Skin epidermis (tissue), 12 donors: Measurements from ENCODE around the gene ALDH9A1.
"Not testable (repeated sequence)": the region's sequence is repeated elsewhere in the genome, so short reads cannot be mapped to it uniquely, and the experiment has no call there.

Experiments used
- H3K27ac ChIP-seq, 21 experiments: fragments of 200-600 bp; sonication (generic) in 11 of 21; one replicate each; pipeline ENCODE4 v1.5.0; 2020; ENCODE audit warnings: mild to moderate bottlenecking in 3 of 21, inconsistent platforms in 2 of 21, moderate library complexity in 2 of 21
- H3K4me3 ChIP-seq, 7 experiments: fragments of 200-600 bp; sonication (generic) in 2 of 7; one replicate each; pipeline ENCODE4 v1.5.0; 2020; ENCODE audit warnings: inconsistent platforms in 2 of 7, mild to moderate bottlenecking in 2 of 7, moderate library complexity in 1 of 7

Gene ALDH9A1

DNA sequence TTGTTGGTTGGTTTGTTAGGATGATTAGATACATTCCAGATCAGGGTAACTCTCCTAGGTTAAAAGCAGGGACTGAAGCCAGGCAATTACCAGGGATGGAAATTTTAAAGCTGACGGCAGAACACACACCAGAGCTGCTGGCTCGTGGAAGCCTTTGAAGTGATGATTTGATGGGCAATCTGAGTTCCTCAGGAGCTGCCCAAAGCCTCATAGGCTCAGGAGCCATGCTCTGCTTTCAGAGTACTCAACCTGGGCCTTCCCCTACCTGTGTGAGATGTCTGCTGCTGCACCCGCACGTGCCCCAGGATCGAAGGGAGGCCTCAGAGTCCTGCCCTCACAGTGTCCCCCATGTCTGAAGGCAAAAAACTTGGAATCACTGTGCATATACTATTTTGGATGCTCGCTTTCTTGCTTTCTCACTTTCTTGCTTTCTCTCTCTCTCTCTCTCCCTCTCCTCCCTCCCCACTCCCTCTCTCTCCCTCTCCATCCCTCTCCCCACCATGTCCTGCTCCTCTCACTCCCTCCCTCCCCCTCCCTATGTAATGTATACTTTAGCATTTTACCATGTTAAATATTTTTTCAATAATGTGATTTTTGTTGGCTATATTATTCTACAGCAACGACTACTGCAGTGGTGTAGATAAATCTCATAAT, 49.3 kb downstream of the ALDH9A1 start:
- Histone ChIP-seq H3K27ac (no peak overlapping the region), H3K4me3 (no peak overlapping the region)

DNA sequence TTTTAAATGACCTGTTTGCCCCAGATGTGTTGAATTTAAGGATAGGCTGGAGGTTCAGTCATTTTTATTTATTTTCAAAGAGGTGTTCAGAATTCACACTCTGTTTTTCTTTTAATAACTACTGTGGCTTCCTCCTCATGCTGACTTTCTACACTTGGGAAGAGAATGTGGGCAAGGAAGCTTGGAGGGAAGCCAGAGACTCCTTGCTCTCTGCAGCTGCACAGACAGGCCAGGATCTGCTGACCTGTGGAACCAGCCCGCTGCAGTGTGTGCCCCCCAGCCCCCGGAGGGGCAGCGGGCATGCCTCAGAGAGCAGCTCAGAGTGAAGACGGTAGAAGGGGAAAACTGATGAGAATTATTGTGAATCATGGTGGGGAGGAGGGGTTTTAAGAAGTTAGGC, 50.4 kb downstream of the ALDH9A1 start:
- H3K27ac ChIP-seq: no peak overlapping the region
- no peak overlapping the region for H3K4me3 ChIP-seq

DNA sequence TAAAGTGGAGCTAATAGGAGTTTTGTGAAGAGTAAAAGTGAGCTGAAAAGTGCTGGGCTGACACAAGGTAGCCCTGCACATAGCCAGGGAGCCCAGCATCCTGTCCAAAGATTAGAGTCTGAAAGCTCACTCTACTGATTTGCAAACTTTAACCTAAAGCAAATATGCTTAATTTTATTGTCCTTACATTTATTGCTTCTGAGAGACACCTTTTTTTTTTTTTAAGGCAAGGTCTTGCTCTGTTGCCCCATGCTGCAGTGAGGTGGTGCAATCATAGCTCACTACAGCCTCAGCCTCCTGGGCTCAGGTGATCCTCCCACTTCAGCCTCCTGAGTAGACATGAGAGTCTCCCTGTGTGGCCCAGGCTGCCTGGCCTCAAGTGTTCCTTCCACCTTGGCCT, 50.8 kb downstream of the ALDH9A1 start:
- no peak overlapping the region for H3K4me3 ChIP-seq
- no peak overlapping the region for H3K27ac ChIP-seq

DNA sequence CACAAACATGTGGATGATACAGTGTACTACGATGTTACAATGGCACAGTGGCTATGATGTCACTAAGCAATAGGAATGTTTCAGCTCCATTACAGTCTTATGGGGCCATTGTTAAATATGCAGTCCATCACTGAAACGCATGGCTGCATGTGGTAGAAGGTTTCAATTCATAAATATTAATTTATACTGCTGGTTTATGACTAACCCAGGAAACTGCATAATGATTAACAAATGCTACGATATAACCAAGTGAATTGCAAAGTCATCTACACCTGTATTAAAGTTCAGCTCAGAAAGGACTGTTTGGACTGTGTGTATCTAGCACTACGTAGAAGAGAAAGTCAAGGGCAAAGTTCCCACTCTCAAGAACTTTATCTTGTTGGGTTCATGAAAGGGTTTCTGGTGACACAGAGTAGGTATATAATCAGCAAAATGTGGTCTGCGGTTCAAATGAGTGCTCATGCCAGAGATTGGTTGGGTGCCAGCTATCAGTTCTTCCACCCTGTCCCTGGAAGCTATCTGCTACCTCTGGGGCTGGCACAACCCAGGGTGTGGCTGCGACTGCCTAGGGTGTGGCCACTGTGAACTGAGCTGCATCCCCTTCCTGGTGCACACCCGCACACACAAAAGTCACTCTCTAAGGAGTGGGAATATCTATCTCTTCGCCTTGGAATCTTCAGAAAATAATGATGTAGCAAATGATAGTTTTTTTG, 52.6 kb downstream of the ALDH9A1 start:
- Histone ChIP-seq H3K27ac (no peak overlapping the region), H3K4me3 (no peak overlapping the region)

DNA sequence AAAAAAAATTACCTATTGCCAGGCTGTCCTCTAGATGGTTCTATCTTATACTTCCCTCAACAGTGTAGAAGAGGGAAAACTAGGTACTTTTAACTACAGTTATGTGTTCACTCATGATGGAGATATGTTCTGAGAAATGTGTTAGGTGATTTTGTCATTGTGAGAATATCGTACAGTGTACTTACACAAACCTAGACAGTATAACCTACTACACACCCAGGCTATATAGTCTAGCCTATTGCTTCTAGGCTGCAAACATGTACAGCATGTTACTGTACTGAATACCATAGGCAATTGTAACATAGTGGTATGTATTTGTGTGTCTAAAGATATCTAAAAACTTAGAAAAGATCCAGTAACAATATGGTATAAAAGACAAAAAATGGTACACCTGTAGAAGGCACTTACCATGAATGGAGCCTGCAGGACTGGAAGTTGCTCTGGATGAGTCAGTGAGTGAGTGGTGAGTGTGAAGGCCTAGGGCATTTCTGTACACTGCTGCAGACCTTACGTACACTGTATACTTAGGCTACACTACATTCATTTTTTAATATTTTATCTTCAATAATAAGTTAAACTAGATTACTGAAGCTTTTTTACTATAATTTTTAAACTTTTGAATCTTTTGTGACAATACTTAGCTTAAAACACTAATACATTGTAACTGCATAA, 54.2 kb downstream of the ALDH9A1 start:
- H3K27ac ChIP-seq: no peak overlapping the region
- no peak overlapping the region for H3K4me3 ChIP-seq

- Histone ChIP-seq H3K27ac (no peak overlapping the region), H3K4me3 (no peak overlapping the region)
Observed at GRCh38 chr1:165641231-165641987, 57.0 kb downstream of the ALDH9A1 start.

DNA sequence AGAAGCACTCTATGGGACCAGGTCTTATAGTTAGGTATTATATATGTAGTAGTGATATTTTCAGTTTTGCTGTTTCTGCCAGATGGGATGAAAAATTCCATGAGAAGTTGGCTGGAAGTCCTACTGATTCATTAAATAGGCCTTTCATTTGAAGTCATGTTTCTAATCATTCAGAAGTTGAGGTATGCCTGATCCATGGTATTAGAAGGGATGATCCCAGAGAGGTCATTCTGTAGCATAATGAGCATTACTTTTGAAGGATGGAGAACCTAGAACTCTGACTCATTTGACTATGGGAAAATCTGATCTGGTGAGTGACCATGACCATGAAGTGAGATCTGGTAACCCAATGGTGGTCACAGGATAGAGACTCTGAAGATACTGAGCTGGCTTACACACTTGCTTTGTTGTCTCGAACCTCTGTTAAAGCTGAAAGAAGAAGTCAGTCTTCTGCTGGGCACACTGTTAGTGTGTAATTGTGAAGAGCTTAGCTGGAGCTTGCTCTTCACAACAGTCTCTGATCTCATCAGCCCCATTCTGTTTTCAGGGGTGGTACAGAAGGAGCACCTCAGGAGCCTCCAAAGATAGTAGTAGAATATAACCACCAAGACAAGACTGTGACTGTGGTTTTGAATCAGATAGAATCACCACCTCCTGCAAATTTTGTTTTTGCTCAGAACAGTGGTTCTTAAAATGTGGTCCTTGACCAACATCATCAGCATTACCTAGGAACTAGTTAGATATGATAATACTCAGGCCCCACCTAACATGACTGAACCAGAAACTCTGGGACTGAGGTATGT, 58.3 kb downstream of the ALDH9A1 start:
- no peak overlapping the region for H3K27ac ChIP-seq

GRCh38 chr1:165638211-165638610, 60.2 kb downstream of the ALDH9A1 start:
- H3K27ac ChIP-seq: peak overlapping the region in 3 of 21 experiments; percentile 1 to 14 (median 4)
- H3K4me3 ChIP-seq: not testable (repeated sequence)

More for the DNA sequence above, 58.3 kb downstream of the ALDH9A1 start:
- no peak overlapping the region for H3K4me3 ChIP-seq

- peak overlapping the region in 1 of 21 experiments; percentile 42 for H3K27ac ChIP-seq
- no peak overlapping the region for H3K4me3 ChIP-seq
Observed at GRCh38 chr1:165637427-165637826, 60.9 kb downstream of the ALDH9A1 start.

DNA sequence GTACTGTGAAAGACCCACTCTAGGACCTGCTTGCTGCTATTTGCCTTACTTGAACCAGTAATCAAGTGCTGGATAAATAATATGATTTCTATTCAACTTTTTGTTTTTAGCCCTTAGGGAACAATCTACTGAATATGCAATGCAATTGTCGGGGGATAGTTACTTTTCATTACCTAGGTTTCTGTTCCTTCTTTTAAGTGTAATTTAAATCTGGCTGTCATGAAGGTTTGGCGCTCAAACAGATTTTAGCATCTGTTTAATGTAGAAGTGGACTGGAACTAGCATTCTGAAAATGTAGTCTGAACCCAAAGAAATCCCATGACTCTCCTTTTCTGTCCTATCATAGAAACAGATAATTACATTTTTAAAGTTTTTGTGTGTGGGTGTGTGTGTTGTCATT, 62.5 kb downstream of the ALDH9A1 start:
- no peak overlapping the region for H3K27ac ChIP-seq
- no peak overlapping the region for H3K4me3 ChIP-seq

GRCh38 chr1:165635329-165635728, 63.0 kb downstream of the ALDH9A1 start:
- no peak overlapping the region for H3K27ac ChIP-seq
- H3K4me3 ChIP-seq: no peak overlapping the region

DNA sequence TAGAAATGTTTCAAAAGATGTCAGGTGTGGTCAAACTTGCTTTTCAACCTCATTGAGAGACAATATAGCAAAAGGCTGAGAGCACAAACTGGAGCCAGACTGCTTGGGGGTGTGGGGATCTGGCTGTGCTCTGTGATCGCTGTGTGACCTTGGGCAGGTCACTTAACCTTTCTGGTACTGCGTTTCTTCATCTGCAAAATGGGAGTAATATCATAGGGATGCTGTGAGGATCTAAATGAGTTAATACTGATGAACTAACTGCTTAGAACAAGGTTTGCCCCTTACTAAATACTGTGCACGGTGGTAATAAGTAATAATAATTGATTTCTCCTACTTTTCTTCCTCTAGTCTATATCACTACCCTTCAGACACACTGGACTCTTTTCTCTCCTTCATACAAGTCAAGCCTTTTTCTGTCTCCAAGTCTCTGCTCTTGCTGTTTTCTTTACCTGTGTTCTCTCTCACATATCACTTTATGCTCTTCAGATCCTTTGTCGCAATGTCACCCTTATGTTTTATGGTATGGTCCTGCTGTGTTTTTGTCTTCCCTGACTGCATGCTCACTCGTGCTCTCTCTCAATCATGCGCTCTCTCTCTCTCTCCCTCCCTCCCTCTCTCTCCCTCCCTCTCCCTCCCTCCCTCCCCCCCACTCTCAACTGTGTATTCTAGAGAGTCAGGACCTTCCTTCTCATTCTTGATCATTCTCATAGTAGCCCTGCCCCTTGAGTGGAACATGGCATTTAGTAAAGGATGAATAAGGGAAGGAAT, 64.0 kb downstream of the ALDH9A1 start:
- Histone ChIP-seq H3K27ac (peak overlapping the region in 2 of 21 experiments; percentile 19 to 49), H3K4me3 (no peak overlapping the region)

DNA sequence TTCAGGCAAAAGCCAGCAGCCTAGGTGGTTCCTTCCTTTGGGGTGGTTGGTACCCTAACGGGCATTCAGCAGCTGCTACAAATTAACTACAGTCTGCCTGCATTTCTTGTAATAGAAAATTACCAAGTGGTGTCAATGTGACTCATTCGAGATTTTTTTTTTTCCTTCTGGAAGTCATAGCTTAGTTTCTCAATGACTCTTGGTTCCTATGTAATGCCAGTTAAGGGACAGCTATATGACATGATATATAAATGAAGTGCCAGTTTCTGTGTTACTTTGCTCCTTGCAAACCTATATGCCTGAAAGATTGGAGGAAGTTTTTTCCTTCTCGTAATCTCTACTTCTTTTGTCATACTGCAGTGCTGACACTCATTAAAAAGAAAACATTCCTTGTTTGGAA, 64.7 kb downstream of the ALDH9A1 start:
- Histone ChIP-seq H3K27ac (peak overlapping the region in 3 of 21 experiments; percentile 19 to 85 (median 49)), H3K4me3 (peak overlapping the region in 1 of 7 experiments; percentile 63)

- H3K27ac ChIP-seq: peak overlapping the region in 19 of 21 experiments; percentile 73 to 91 (median 86)
- H3K4me3 ChIP-seq: peak overlapping the region; percentile 58 to 86 (median 74)
Observed at GRCh38 chr1:165632491-165632890, 65.9 kb downstream of the ALDH9A1 start.

- Histone ChIP-seq H3K4me3 (peak overlapping the region; percentile 58 to 86 (median 74)), H3K27ac (peak overlapping the region in 20 of 21 experiments; percentile 69 to 91 (median 86))
Observed at GRCh38 chr1:165632152-165632469, 66.3 kb downstream of the ALDH9A1 start.

DNA sequence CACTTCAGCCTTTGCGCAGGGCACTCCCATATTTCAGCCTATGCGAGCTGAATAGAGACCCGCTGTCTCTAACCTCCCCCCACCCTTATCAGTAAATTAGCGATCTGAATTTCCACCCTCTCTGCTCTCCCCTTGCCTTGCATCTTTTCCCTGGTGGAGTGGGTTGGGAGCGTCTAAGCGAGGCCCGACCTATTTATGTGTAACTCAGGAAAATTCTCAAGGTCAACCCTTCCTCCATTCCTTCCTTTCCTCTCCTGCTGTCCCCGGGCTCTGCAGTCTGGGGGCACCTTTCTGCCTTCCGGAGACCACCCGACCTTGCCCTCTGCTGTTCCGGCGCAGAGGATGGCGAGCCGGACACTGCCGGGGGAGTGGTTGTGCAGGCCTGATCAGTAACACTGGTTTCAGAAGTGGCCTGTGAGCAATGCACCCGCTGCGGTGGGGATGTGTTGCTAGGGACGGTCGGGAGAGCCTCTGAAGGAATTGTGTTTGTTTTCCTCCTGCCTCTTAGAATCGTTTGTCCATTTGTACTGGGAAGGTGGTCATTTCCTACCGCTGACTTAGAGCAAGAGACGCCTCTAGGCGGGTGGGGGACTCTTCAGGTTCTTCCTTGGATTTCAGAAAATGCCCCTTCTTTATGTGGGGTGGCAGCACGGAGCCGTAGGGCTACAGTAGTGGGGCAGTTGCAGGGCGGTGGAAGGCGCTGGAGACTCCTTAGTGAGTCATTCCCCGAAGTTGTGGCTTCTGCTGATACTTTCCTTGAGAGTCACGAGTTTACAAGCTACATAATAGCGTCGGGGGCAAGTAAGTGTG, 66.8 kb downstream of the ALDH9A1 start:
- peak overlapping the region; percentile 58 to 86 (median 74) for H3K4me3 ChIP-seq

DNA sequence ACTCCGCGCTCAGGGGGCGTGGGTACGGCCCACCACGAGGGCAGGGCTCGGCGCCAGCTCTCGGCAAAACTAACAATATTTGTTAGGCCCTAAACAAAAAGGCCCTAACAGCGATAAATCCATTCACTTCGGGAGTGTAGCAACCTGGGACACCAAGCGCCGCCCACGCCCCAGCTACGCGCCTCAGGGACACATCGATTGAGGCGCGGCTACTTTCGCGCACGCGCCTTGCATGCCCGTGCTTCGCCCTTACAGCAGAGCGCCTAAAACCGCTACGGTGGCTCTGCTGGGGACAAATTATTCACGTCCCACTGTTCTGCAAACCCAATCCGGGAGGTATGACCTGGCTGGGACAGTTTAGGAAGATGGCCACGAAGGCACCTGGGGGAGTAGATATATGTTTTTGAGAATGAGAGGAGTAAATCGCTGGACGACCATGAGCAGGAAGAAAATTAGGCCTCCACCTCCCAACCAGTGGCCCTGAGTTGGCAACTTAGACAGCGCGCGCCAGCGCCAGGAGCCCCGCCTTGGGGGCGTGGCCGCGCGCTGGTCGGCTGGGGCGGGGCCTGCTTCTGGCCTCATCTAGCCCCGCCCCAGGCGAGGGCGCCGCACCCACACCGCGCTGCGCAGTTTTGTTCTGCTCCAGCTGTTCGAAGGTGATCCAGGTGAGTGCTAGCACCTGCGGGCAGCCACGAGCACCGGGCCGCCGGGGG, 67.6 kb downstream of the ALDH9A1 start, which contains the start of gene MGST3:
TSS of gene MGST3 (plus strand) at position 606 of the 713 bp plus-strand sequence. CDS start 18,614 bp downstream, outside the sequence.
- Histone ChIP-seq H3K4me3 (peak within 1 kb of the TSS; percentile 58 to 86 (median 74)), H3K27ac (peak within 1 kb of the TSS; percentile 56 to 91 (median 86))

More for the DNA sequence above, 66.8 kb downstream of the ALDH9A1 start:
- H3K27ac ChIP-seq: peak overlapping the region in 20 of 21 experiments; percentile 69 to 91 (median 86)
